ENCODE results near the gene ARRB2. TPM values are rescaled to one million over a fixed set of nuclear protein-coding genes. Genes with fewer than 3 reads are reported as not detected.

Gene ARRB2
- total and polyA plus RNA-seq, 2 of the 4 experiments (the other 2 are of a cell fraction): 3.9 to 10.6 TPM

- Histone ChIP-seq H2AK9ac (replicated peaks; ENCODE audit: low read depth, low read length, poor library complexity) (no peak overlapping the region), H3K9me3 (ENCODE audit: control insufficient read depth, insufficient read depth, low read length) (no peaks in the 10 kb centered on the region), H4K20me1 (ENCODE audit: insufficient read depth, low read length) (peaks cover 24% of the 10 kb centered on the region), H2AFZ (replicated peaks; ENCODE audit: low read length, poor library complexity) (no peak overlapping the region), H2BK15ac (ENCODE audit: low read depth, low read length) (no peak overlapping the region), H3K9me1 (ENCODE audit: insufficient read depth, low read length) (peaks cover 9% of the 10 kb centered on the region), H3K14ac (replicated peaks; ENCODE audit: low read depth, low read length) (no peak overlapping the region), H3K27me3 (ENCODE audit: control insufficient read depth, insufficient read depth, low read length) (no peaks in the 10 kb centered on the region), H3K9ac (ENCODE audit: low read depth, low read length) (no peak overlapping the region), H3K79me1 (ENCODE audit: low read depth in 1 of 2, low read length in 2 of 2) (no peaks in the 10 kb centered on the region), H3K56ac (ENCODE audit: extremely low read depth, insufficient read depth, low read length) (no peak overlapping the region), H3K18ac (ENCODE audit: low read depth, low read length) (no peak overlapping the region), H4K5ac (ENCODE audit: low read depth, low read length) (no peak overlapping the region), H2AK5ac (ENCODE audit: low read depth, low read length) (no peak overlapping the region), H4K8ac (ENCODE audit: low read depth in 2 of 2, low read length in 2 of 2) (no peak overlapping the region), H2BK20ac (ENCODE audit: low read depth, low read length) (no peak overlapping the region), H2BK5ac (ENCODE audit: low read depth, low read length, poor library complexity, severe bottlenecking) (no peak overlapping the region), H4K91ac (ENCODE audit: insufficient read depth, low read depth, low read length) (no peak overlapping the region), H3K36me3 (ENCODE audit: control insufficient read depth, insufficient read depth, low read length) (peaks cover 52% of the 10 kb centered on the region), H3K4me1 (ENCODE audit: control insufficient read depth, insufficient read depth, low read length) (peaks cover 6% of the 10 kb centered on the region), H3K27ac (ENCODE audit: insufficient read depth, low read length) (no peak overlapping the region), H3K23ac (ENCODE audit: low read depth, low read length) (no peak overlapping the region), H3K4me2 (ENCODE audit: low read depth, low read length) (no peak overlapping the region), H3K4me3 (ENCODE audit: insufficient read depth, low read depth, low read length) (no peak overlapping the region), H2BK120ac (ENCODE audit: low read depth, low read length) (no peak overlapping the region), H3K4ac (ENCODE audit: low read depth, low read length) (no peak overlapping the region)
- ATAC-seq (ENCODE audit: low read depth): no peak
- 100% methylated on average over 5 of the region's 27 CpGs; no CpG with 5 or more reads in 1 of the 2 experiments for WGBS, 2 experiments (ENCODE audit: extremely low coverage in 2 of 2, insufficient read length in 1 of 2)
- intact Hi-C loops (cut with micrococcal nuclease) (no loop called here), in situ Hi-C loops (cut with MboI; ENCODE audit: low sequenced_read_pairs) (no loop called here), dilution Hi-C loops (cut with HindIII; ENCODE audit: low sequenced_read_pairs, unreplicated experiment) (no loop called here)
- ChIA-PET CTCF (no interaction called here), POLR2A (ENCODE audit: unreplicated experiment) (no interaction called here)
- BruUV-seq (replicated peaks): no TSS peak
- no peak for TF ChIP-seq USF2 (IDR thresholded peaks at IDR 0.05; ENCODE audit: low read depth, low read length)
- TF ChIP-seq ELK1 (IDR thresholded peaks at IDR 0.05; ENCODE audit: borderline replicate concordance, low read depth, low read length): no peak
- no peak for TF ChIP-seq MXI1 (IDR thresholded peaks at IDR 0.05; ENCODE audit: borderline replicate concordance, low read depth, low read length)
- no peak for TF ChIP-seq MAFK (IDR thresholded peaks at IDR 0.05; ENCODE audit: low read depth, low read length)
- no peak for TF ChIP-seq FOS (IDR thresholded peaks at IDR 0.05; ENCODE audit: low read depth, low read length)
- no peak for TF ChIP-seq RCOR1 (IDR thresholded peaks at IDR 0.05; ENCODE audit: insufficient replicate concordance, low read length)
- no peak for TF ChIP-seq MAZ (IDR thresholded peaks at IDR 0.05; ENCODE audit: borderline replicate concordance, low read depth, low read length)
- TF ChIP-seq CTCF (conservative IDR thresholded peaks at IDR 0.05; ENCODE audit: low read depth, low read length): no peak
- TF ChIP-seq RFX5 (IDR thresholded peaks at IDR 0.05; ENCODE audit: low read depth, low read length): no peak
- TF ChIP-seq NFE2L2 (IDR thresholded peaks at IDR 0.05; ENCODE audit: low read depth, low read length): no peak
- no peak for TF ChIP-seq POLR2A (IDR thresholded peaks at IDR 0.05; ENCODE audit: low read depth, low read length)
- TF ChIP-seq SMC3 (IDR thresholded peaks at IDR 0.05; ENCODE audit: low read depth, low read length): no peak
- no peak for TF ChIP-seq BHLHE40 (IDR thresholded peaks at IDR 0.05; ENCODE audit: low read depth, low read length)
- no peak for TF ChIP-seq RAD21 (IDR thresholded peaks at IDR 0.05; ENCODE audit: low read length)
- no peak for DNase-seq
Measured at GRCh38 chr17:4673986-4674684, 36.3 kb upstream of the ARRB2 start.
